ENCODE data around the gene DNAJA4.

DNAJA4 gene

DNA sequence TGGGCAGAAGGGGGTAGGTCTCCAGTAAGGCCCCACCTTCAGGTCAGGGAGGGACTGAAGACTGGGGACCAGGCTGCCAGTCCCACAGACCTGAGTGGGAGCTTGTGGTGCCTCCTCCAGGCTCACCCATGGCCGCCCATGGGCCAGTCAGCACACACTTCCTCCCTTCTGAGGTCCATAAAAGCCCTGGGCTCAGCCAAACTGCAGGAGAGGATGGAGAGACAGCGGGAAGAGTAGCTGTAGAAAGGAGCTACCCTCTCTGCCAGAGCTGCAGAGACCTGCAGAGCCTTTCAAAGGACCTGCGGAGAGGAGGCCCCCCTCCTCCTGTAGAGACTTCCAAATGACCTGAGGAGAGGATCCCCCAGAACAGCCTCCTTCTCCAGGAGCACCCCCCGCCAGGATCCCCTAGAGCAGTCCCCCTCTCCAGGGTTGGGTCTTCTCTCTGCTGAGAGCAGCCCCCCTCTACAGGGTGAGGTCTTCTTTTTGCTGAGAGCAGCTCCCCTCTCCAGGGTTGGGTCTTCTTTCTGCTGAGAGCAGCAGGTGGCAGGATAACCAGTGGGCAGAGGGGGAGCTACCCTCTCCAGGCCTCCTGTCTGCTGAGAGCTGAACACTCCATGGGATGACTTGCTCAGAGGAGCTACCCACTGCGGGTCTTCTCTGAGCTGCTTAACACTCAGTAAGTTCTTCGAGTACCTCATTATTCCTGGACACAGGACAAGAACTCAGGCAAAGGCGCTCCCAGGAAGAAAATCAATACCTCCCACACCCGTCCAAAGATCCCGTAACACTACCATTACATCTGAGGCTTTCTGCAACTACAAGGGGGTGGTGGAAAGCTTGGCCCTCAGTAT is 40.1 kb downstream of the DNAJA4 start:
- DNase-seq (ENCODE audit: insufficient read length, low spot score) (no peak), FAIRE-seq (no peak)
- TF ChIP-seq POLR2A (IDR thresholded peaks at IDR 0.05; ENCODE audit: low read depth, low read length) = no peak

DNA sequence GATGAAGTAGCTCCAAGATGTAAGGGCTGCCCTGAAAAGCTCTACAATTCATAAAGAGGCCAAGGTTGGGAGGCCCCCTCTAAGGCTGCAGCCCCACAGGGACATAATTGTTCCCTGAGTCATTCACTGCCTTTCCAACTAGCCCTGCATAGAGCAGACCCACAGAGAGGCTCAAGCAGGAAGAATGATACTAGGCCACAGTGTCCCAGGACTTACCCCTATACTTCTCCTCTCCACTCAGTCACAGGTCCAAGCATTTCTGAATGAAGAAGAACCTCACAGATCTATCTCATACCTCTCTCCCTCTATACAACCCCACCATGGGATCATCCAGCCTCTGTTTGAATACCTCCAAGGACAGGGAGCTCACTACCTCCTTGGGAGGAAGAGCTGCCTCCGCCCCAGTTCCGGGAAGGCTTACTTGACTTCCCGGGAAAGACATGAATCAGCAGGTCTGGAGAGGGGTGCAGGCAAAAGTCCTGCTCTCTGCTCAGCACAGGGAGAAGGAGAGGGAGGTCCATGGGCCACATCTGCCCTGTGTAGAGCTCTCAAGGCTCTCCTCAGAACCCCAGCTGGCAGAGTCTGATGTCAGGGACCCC is 41.9 kb downstream of the DNAJA4 start:
- no peak for FAIRE-seq
- DNase-seq (ENCODE audit: insufficient read length, low spot score) = no peak
- TF ChIP-seq POLR2A (IDR thresholded peaks at IDR 0.05; ENCODE audit: low read depth, low read length) = no peak

DNA sequence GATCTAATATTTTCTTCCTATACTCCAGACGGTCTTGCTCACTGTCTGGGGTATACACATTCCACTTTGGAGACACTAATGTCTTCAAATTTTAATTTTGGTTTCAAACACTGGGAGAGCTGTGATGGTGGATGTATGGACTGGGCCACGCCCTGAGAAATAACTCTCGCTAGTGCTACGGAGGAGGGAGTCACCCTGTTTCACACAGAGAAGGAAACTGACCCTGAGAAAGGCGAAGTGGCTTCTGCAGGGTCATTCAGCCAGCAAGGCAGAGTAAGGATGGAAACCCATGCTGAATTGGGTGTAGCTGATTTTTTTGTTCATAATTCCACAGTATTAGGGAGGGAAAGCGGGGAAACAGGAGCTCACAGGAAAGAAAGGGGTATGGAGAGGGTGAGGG is 43.6 kb downstream of the DNAJA4 start:
- no peak for TF ChIP-seq POLR2A (IDR thresholded peaks at IDR 0.05; ENCODE audit: low read depth, low read length)
- FAIRE-seq = no peak

DNA sequence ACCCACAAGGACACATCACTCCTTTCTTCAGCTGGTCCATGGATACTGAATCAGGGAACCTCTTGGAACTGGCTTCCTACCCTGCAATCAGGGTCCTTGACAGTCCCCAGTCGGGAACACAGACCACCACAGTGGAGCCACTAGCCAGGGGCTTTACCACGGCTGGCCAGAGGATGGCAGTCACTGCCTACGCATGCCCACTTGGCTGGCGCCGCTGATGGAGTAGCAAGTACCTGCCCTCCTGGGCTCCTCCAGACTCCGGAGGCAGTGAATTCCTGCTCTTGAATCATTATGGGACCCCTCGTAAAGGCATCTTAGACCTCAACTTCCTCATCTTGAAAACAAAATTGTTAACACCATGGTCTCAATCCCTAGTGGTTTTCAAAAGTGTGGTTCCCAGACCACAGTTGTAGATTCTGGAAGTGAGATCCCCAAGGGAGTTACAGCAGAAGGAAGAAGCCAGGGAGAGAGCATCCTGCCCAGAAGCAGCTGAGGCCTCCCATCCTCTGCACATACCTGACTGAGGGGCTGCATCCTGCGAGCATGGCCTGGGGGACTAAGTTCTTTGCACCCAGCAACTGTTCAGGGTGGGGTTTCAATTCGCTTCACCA is 44.2 kb downstream of the DNAJA4 start:
- FAIRE-seq = no peak
- no peak for TF ChIP-seq POLR2A (IDR thresholded peaks at IDR 0.05; ENCODE audit: low read depth, low read length)
- no peak for DNase-seq (ENCODE audit: insufficient read length, low spot score)

More for the DNA sequence above, 43.6 kb downstream of the DNAJA4 start:
- DNase-seq (ENCODE audit: insufficient read length, low spot score) = no peak

GRCh38 chr15:78311292-78311691 is 46.9 kb downstream of the DNAJA4 start:
- no peak for DNase-seq (ENCODE audit: insufficient read length, low spot score)
- TF ChIP-seq POLR2A (IDR thresholded peaks at IDR 0.05; ENCODE audit: low read depth, low read length) = no peak
- FAIRE-seq = no peak

DNA sequence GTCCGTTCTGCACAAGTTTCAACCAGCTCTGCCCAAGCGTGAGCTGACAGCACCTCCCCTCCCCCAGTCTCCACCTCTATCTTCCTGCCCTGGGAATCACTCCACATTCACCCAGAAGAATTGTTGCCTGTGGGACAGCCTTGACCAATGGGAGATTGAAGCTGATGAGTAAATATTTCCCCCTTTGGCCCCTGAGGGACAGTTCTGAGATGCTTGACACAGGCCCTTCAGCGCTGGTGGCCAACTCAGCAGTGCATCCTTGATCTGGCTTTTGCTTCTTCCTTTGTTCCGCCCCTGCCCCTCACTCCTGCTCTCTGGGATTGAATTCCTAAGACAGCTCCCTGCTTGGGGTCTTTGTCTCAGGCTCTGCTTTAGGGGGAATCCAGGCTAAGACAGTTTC is 48.2 kb downstream of the DNAJA4 start:
- DNase-seq (ENCODE audit: insufficient read length, low spot score) = no peak
- no peak for FAIRE-seq

GRCh38 chr15:78312957-78313356 is 48.6 kb downstream of the DNAJA4 start:
- no peak for DNase-seq (ENCODE audit: insufficient read length, low spot score)
- FAIRE-seq = no peak
- TF ChIP-seq POLR2A (IDR thresholded peaks at IDR 0.05; ENCODE audit: low read depth, low read length) = no peak

More for the DNA sequence above, 48.2 kb downstream of the DNAJA4 start:
- no peak for TF ChIP-seq POLR2A (IDR thresholded peaks at IDR 0.05; ENCODE audit: low read depth, low read length)

GRCh38 chr15:78313383-78313782 is 49.0 kb downstream of the DNAJA4 start:
- FAIRE-seq = no peak
- no peak for TF ChIP-seq POLR2A (IDR thresholded peaks at IDR 0.05; ENCODE audit: low read depth, low read length)

DNA sequence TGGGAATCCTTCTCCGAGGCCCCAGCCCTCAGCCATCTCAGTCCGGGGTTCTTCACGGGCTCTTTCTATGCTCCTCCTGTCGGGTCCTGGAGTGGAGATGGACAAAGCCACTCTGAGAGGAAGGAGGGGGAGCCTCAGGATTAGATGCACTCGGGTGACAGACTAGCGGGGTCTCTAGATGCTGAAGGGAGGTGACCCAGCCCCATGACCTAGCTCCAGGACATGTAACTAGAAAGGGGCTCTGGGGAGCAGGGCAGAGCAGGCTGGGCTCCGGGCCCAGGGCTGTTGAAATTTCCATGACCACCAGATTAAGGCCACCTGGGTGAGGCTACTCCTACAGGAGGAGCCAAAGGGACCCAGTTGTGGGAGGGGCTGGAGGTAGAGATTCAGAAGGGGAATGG is 49.8 kb downstream of the DNAJA4 start:
- no peak for TF ChIP-seq POLR2A (IDR thresholded peaks at IDR 0.05; ENCODE audit: low read depth, low read length)
- DNase-seq (ENCODE audit: insufficient read length, low spot score) = no peak
- no peak for FAIRE-seq

More at GRCh38 chr15:78313383-78313782, 49.0 kb downstream of the DNAJA4 start:
- DNase-seq (ENCODE audit: insufficient read length, low spot score) = no peak

DNA sequence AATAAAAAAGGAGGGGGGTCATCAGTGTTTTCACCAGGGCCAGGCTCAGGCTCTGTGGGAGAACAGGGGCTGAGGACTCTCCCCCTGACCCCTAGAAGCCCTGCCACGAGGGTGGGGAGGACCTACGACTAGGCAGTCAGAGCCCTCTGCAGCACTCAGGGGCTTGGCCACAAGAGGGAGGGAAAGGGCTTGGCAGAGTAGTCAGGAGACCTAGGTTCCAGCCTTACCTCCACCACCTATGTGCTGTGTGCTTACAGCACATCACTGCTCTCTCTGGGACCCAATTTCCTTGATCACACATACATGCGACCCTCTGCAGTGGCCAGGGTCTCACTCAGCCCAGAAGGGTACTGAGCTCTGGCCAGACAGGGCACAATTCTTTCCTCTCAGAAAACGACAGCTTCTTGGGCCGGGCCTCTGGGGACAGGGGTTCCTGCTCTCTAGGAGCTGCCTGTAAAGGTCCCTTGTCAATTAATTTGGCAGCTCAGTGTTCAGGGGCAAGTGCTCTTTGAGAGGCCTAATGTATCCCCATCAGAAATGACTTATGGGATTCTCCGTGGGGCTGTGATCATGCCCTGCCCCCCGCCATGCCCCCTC is 51.4 kb downstream of the DNAJA4 start:
- no peak for FAIRE-seq
- no peak for DNase-seq (ENCODE audit: insufficient read length, low spot score)
- TF ChIP-seq POLR2A (IDR thresholded peaks at IDR 0.05; ENCODE audit: low read depth, low read length) = no peak

- no peak for TF ChIP-seq POLR2A (IDR thresholded peaks at IDR 0.05; ENCODE audit: low read depth, low read length)
- no peak for FAIRE-seq
- no peak for DNase-seq (ENCODE audit: insufficient read length, low spot score)
These were observed 52.1 kb downstream of the DNAJA4 start for GRCh38 chr15:78316283-78317083.

DNA sequence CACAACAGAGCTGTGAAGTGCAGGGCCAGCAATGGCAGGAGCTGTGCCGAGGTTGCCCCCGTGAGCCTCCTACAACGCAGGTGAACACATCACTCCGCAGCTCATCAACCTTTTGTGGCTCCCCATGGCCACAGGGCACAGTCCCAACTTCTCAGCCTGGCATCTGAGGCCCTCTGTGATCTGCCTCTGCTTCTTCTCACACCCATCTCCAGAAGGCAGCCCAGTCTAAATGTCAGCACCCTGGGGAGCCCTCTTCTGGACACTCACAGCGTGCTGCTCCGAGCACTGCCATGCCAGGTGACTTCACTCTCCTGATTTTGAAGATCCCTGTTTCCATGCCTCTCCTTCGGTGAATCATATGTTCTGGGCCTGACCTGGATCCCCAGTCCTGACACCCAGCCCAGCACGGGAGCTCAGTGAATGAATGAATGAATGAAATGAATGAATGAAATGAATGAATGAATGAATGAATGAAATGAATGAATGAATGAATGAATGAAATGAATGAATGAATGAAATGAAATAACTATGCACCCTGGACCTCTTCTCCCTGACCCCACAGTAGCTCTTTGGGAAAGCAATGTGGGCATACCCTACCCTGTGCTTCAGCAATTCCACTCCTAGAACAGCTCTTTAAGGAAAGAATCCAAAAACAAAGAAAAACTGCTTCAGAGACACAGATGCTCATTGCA is 52.9 kb downstream of the DNAJA4 start:
- FAIRE-seq (no peak), DNase-seq (ENCODE audit: insufficient read length, low spot score) (no peak)
- no peak for TF ChIP-seq POLR2A (IDR thresholded peaks at IDR 0.05; ENCODE audit: low read depth, low read length)

GRCh38 chr15:78319588-78319987 is 55.2 kb downstream of the DNAJA4 start:
- no peak for TF ChIP-seq POLR2A (IDR thresholded peaks at IDR 0.05; ENCODE audit: low read depth, low read length)
- FAIRE-seq (no peak), DNase-seq (ENCODE audit: insufficient read length, low spot score) (no peak)
